ENCODE data around the gene SPEM3.

Gene SPEM3

DNA sequence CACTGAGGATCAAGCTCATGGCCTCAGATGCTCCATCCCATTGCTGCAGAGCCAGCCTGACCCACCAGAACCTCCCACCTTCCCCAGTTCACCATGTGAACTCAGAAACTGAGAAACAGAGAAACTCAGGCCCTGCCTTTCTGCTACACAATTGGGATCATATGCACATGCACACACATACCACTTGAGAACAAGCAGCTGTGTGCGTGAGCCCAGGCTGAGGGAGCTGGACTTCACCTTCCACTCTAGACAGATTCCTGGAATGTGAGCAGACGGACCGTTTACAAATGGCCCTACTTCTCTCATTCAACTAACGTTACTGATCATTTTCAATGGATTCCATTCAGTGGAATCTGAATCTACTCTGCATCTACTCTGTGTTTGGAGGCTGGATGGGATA is 5.0 kb upstream of the SPEM3 start:
- DNase-seq, result no peak

GRCh38 chr17:7425316-7425715 is 3.3 kb upstream of the SPEM3 start, which contains the start of gene SPEM2:
SPEM2 (plus strand) TSS chr17:7425616; CDS start chr17:7425689, 73 bp downstream.
- no peak for DNase-seq

- no peak for DNase-seq
Observed at GRCh38 chr17:7425756-7426155, 2.9 kb upstream of the SPEM3 start.

GRCh38 chr17:7426203-7426863 is 2.3 kb upstream of the SPEM3 start:
- no peak for DNase-seq

DNA sequence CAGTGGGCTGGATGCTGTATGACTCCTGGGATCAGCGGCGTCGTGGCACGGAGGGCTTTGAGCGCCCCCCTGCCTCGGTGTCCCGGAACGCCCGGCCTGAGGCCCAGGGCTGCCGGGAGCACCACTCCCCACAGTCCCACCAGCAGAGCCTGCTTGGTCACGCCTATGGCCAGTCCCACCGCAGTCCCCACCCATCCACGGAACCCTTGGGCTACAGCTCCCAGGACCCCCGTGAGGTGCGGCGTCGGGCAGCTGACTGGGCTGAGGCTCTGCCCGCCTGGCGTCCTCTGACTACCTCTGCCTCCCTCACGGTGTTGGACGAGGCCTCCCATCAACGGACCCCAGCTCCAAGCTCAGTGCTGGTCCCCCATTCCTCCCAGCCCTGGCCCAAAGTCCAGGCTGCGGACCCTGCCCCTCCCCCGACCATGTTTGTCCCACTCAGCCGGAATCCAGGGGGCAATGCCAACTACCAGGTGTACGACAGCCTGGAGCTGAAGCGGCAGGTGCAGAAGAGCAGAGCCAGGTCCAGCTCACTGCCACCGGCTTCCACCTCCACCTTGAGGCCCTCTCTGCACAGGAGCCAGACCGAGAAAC is 1.7 kb upstream of the SPEM3 start:
- DNase-seq, result no peak

- no peak for DNase-seq
Observed at GRCh38 chr17:7427549-7427948, 1.1 kb upstream of the SPEM3 start.

DNA sequence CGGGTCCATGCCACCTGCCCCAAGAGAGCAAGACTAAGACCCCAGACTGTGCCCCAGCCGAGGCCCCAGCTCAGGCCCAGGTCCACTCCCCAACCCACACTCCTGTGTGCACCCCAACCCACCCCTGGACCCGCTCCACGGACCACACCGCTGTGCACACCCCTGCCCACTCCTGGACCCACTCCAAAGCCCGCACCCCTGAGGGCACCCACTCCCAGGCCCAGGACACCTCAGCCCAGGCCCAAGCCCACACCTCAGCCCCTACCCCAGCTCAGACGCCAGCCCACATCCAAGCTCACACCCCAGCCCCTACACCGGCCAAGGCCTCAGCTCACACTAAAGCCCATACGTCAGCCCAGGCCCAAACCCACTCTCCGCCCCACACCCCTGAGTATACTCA is 1.1 kb downstream of the SPEM3 start:
- no peak for DNase-seq

- DNase-seq, result no peak
Observed at GRCh38 chr17:7431231-7431630, 2.6 kb downstream of the SPEM3 start.

DNA sequence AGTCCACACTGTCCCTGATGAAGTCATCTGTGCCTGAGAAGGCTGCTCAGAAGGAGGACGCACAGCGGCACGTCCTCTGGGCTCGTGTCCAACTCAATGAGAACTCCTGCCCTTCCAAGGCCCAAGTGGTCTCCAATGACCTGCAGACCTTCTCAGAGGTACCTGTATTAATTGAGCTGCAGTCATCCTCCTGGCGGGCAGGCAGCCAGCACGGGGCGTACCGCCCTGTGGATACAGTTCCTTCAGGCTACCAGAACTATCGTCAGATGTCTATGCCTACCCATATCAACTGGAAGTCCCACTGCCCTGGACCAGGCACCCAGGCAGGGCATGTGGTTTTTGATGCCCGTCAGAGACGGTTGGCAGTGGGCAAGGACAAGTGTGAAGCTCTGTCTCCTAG is 3.6 kb downstream of the SPEM3 start:
- no peak for DNase-seq

- peak; percentile 73 for DNase-seq
Observed at GRCh38 chr17:7435676-7436555, 7.3 kb downstream of the SPEM3 start.

- DNase-seq, result peak; percentile 91
Observed at GRCh38 chr17:7436556-7437368, 8.1 kb downstream of the SPEM3 start.

DNA sequence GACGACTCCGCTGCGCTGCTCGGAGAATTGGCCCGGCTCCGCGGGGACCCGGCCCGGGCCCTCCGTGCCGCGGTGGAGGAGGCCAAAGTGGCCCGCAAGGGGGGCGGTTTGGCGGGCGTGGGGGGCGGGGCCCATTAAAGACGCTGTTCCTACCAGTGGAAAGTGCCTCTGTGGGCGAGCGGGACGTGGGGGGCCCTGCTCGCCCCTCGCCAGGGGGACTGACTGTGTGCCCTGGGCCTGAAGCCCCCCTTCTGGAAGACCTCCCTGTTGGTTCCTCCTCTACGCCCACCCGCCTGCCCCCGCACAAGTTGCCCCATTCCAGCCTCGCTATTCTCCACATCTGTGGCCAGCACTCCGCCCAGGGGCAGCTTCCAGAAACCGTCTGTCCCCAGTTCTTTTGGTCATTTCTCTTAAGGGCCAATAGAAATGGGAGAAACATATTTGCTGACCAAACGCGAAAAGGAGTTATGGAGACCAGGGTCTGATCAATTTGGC is 8.8 kb downstream of the SPEM3 start:
- no peak for DNase-seq

- DNase-seq, result peak; percentile 63
Observed at GRCh38 chr17:7437950-7438614, 9.4 kb downstream of the SPEM3 start.

DNA sequence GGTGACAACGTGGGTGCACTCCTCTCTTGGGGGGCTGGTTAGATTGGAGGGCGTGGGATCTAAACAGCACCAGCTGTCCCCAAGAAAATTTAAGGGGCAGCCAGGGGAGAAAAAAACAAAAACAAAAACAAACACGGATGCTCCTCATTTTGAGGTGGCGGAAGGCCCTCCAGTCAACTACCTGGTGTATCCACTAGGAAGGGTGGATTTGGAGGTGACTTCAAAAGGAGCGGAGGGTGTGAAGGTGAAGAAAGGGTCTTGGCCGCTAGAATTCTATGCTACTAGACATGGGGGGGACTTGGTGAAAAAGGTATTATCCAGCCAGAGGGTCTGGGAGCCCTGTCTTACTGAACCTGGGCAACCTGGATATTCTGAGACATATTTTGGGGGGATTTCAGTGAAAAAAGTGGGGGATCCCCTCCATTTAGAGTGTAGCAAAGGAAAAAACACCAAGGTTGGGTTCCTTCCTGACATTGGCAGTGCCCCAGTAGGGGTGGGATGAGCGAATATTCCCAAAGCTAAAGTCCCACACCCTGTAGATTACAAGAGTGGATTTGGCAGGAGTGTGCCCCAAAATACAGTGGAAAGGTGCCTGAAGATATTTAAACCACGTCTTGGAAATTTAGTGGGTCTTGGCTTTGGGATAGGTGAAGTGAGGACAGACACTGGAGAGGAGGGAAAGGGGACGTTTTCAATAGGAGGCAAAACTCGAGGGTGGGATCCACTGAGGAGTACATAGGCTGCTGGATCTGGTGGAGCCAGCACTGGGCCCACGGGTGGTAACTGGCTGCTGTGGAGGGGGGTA is 10.2 kb downstream of the SPEM3 start:
- no peak for DNase-seq

- DNase-seq, result no peak
Observed at GRCh38 chr17:7439462-7440112, 10.9 kb downstream of the SPEM3 start, which contains the start of gene FGF11. FGF11 (plus strand) TSS chr17:7439512; CDS start chr17:7439621, 109 bp downstream.

DNA sequence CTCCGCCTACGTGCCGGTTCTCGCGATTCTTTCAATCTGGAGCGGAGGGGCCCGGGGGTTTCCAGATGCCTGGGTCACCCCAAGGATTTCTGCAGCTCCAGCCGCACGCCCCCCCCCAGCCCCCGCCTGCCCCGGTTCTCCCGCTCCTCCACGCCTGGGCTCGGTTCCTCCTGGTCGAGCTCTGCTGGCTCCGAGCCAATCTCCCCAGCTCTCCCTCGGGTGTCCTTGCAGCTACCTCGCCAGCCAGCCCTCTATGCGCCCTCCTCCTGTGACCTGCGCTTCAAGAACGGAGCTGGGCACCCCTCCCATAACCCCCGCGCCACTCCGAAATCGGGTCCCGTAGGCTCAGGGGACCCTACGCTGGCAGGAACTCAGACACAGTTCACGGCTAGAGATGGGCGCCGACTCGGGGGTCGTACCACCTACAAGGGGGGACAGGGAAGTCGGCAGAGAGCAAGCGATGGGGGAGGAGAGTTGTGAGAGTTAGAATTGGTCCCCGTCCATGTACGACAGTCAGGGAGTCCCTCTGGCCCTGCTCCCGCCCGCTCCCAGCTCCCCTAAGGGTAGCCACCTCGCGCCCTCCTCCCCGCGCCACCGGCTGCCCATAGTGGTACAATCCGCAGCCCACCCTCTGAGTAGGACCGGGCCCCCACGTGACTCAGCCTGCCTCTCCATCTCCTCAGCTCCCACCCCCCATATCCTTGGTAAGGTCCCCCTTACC is 11.6 kb downstream of the SPEM3 start:
- peak; percentile 89 for DNase-seq

GRCh38 chr17:7440834-7441195 is 12.2 kb downstream of the SPEM3 start:
- peak; percentile 89 for DNase-seq

GRCh38 chr17:7441266-7441665 is 12.6 kb downstream of the SPEM3 start:
- DNase-seq, result no peak

DNA sequence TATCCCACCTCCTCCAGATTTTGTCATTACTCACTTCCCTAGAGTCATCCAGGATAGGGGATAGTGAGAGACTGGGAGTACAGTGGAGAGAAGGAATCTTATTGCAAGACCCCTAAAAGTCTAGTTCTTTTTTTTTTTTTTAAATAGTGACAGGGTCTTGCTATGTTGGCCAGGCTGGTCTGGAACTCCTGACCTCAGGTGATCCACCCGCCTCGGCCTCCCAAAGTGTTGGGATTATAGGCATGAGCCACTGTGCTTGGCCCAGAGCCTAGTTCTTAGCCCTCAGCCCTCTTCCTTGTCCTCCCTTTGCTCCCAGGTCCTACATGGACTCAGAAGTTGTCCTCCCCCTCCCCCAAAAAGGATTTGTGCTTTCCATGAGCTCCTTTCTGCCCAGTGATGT is 13.5 kb downstream of the SPEM3 start:
- peak; percentile 29 for DNase-seq

All from NCI-H82 (cell line).